Measurements from ENCODE around the gene MYO1A.

Gene MYO1A

GRCh38 chr12:56998981-56999380 is 50.9 kb downstream of the MYO1A start:
- TF ChIP-seq, protein P1, sequence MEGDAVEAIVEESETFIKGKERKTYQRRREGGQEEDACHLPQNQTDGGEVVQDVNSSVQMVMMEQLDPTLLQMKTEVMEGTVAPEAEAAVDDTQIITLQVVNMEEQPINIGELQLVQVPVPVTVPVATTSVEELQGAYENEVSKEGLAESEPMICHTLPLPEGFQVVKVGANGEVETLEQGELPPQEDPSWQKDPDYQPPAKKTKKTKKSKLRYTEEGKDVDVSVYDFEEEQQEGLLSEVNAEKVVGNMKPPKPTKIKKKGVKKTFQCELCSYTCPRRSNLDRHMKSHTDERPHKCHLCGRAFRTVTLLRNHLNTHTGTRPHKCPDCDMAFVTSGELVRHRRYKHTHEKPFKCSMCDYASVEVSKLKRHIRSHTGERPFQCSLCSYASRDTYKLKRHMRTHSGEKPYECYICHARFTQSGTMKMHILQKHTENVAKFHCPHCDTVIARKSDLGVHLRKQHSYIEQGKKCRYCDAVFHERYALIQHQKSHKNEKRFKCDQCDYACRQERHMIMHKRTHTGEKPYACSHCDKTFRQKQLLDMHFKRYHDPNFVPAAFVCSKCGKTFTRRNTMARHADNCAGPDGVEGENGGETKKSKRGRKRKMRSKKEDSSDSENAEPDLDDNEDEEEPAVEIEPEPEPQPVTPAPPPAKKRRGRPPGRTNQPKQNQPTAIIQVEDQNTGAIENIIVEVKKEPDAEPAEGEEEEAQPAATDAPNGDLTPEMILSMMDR (IDR thresholded peaks at IDR 0.05; ENCODE audit: control insufficient read depth, extremely low read depth, insufficient read depth): no peak
- DNase-seq (ENCODE audit: low read depth): no peak
- no peak overlapping the region for H3K4me3 ChIP-seq (ENCODE audit: low read depth, low read length)

DNA sequence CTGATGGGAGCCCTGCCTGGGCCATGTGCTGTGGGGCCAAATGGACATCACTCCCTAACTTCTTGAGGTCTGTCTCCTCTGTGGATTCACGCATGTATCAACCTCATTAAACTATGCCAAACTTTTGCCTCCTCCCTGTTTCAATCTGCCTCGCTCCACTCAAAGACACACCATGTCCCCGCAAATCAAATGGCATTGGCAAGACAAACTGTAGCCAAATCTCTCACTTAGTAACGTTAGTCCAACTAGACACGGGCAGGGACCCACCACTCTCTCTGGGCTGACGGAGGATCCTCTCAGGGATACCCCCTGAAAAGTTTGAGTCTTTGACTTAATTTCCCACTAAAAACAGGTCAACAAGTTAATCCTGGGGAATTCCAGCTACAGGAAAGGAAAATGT is 51.6 kb downstream of the MYO1A start:
- DNase-seq (ENCODE audit: low read depth): no peak
- H3K4me3 ChIP-seq (ENCODE audit: low read depth, low read length): no peak overlapping the region
- TF ChIP-seq, protein P1 (IDR thresholded peaks at IDR 0.05; ENCODE audit: control insufficient read depth, extremely low read depth, insufficient read depth): no peak

- TF ChIP-seq, protein P1 (IDR thresholded peaks at IDR 0.05; ENCODE audit: control insufficient read depth, extremely low read depth, insufficient read depth): no peak
- DNase-seq (ENCODE audit: low read depth): no peak
- no peak overlapping the region for H3K4me3 ChIP-seq (ENCODE audit: low read depth, low read length)
These were observed 53.0 kb downstream of the MYO1A start for GRCh38 chr12:56996793-56997545.

DNA sequence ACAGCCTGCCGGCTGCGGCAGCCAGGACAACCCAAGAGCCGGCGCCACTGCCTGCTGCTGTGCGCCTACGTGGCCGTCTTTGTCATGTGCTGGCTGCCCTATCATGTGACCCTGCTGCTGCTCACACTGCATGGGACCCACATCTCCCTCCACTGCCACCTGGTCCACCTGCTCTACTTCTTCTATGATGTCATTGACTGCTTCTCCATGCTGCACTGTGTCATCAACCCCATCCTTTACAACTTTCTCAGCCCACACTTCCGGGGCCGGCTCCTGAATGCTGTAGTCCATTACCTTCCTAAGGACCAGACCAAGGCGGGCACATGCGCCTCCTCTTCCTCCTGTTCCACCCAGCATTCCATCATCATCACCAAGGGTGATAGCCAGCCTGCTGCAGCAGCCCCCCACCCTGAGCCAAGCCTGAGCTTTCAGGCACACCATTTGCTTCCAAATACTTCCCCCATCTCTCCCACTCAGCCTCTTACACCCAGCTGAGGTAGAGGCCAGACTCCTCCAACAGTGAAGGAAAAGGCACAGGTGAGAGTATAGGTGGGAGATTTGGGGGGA is 53.9 kb downstream of the MYO1A start:
- DNase-seq (ENCODE audit: low read depth): no peak
- H3K4me3 ChIP-seq (ENCODE audit: low read depth, low read length): no peak overlapping the region
- TF ChIP-seq, protein P1 (IDR thresholded peaks at IDR 0.05; ENCODE audit: control insufficient read depth, extremely low read depth, insufficient read depth): no peak

GRCh38 chr12:56995201-56995929 is 54.6 kb downstream of the MYO1A start:
- H3K4me3 ChIP-seq (ENCODE audit: low read depth, low read length): no peak overlapping the region
- no peak for DNase-seq (ENCODE audit: low read depth)
- TF ChIP-seq, protein P1 (IDR thresholded peaks at IDR 0.05; ENCODE audit: control insufficient read depth, extremely low read depth, insufficient read depth): no peak

DNA sequence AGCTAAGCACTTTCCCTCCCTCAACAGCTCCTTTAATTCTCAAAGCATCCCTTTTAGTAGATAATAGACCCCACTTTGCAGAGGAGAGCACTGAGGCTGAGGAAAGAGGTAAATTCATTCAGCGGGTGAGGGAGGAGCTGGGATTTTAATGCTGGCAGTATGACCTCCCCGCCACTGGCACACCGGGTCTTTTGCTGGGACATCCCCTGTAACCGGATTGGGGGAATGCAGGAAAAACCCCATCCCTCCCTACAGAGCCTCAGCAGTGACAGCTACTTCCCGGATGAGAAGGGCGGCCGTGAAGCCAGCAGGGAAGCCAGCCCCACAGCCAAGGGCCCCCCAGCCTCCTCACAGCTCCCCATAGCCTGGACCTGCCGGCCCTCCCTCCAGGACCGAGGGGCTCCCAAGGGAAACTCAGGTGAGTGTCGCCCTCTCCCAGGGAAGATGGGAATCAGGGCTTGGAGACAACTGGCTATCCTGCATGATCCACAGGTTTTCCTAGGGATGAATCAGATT is 55.6 kb downstream of the MYO1A start:
- no peak overlapping the region for H3K4me3 ChIP-seq (ENCODE audit: low read depth, low read length)
- DNase-seq (ENCODE audit: low read depth): no peak
- TF ChIP-seq, protein P1 (IDR thresholded peaks at IDR 0.05; ENCODE audit: control insufficient read depth, extremely low read depth, insufficient read depth): no peak

Data from LNCaP clone FGC (cell line).